WTC11 (cell line): ENCODE results near the gene STX2.

Experiments used
- CBFB ChIP-seq: sonication (generic); formaldehyde crosslinking; IDR thresholded peaks from 2 replicates; pipeline ENCODE4 v1.8.1; 2022; ENCODE audit warnings: mild to moderate bottlenecking, low read depth, missing genetic modification reagents
- CREB1 ChIP-seq: sonication (generic); formaldehyde crosslinking; IDR thresholded peaks from 2 replicates; pipeline ENCODE4 v1.8.0; 2023; ENCODE audit warnings: mild to moderate bottlenecking, missing genetic modification reagents
- ESRRA ChIP-seq: sonication (generic); formaldehyde crosslinking; IDR thresholded peaks from 2 replicates; pipeline ENCODE4 v1.8.1; 2022; ENCODE audit warnings: mild to moderate bottlenecking, missing genetic modification reagents, borderline replicate concordance
- GRHL2 ChIP-seq: fragments of 250-450 bp; sonication (Bioruptor Pico); IDR thresholded peaks from 2 replicates; pipeline ENCODE4 v1.8.0; 2022; ENCODE audit warnings: mild to moderate bottlenecking, moderate library complexity; ENCODE audit not compliant: insufficient replicate concordance, severe bottlenecking
- JUN ChIP-seq: sonication (generic); formaldehyde crosslinking; IDR thresholded peaks from 2 replicates; pipeline ENCODE4 v1.8.0; 2023; ENCODE audit warnings: mild to moderate bottlenecking, missing genetic modification reagents
- NR3C1 ChIP-seq: sonication (generic); formaldehyde crosslinking; conservative IDR thresholded peaks from 2 replicates; pipeline ENCODE4 v1.8.1; 2023; ENCODE audit warnings: low read depth, mild to moderate bottlenecking, missing genetic modification reagents
- TEAD4 ChIP-seq: sonication (generic); formaldehyde crosslinking; IDR thresholded peaks from 2 replicates; pipeline ENCODE4 v1.8.0; 2022; ENCODE audit warnings: mild to moderate bottlenecking, missing genetic modification reagents
- TF ChIP-seq, protein P1 (sequence below): sonication (generic); formaldehyde crosslinking; IDR thresholded peaks from 2 replicates; pipeline ENCODE4 v1.8.1; 2023; ENCODE audit warnings: mild to moderate bottlenecking, missing genetic modification reagents, borderline replicate concordance
- TF ChIP-seq, protein P2 (sequence below): fragments of 200-600 bp; IDR thresholded peaks from 2 replicates; pipeline ENCODE4 v1.8.0; 2022; ENCODE audit warnings: antibody characterized with exemption

DNA sequence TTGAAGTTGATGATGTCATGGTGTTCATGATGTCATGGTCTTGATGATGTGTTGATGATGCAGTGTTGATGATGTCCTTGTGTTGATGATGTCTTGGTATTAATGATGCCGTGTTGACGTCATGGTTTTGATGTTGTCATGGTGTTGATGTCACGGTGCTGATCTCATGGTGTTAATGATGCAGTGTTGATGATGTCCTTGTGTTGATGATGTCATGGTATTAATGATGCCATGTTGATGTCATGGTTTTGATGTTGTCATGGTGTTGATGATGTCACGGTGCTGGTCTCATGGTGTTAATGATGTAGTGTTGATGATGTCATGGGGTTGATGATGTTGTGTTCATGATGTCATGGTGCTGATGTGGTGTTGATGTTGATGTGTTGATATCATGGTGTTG, 75.0 kb downstream of the STX2 start:
- TF ChIP-seq, protein P1, sequence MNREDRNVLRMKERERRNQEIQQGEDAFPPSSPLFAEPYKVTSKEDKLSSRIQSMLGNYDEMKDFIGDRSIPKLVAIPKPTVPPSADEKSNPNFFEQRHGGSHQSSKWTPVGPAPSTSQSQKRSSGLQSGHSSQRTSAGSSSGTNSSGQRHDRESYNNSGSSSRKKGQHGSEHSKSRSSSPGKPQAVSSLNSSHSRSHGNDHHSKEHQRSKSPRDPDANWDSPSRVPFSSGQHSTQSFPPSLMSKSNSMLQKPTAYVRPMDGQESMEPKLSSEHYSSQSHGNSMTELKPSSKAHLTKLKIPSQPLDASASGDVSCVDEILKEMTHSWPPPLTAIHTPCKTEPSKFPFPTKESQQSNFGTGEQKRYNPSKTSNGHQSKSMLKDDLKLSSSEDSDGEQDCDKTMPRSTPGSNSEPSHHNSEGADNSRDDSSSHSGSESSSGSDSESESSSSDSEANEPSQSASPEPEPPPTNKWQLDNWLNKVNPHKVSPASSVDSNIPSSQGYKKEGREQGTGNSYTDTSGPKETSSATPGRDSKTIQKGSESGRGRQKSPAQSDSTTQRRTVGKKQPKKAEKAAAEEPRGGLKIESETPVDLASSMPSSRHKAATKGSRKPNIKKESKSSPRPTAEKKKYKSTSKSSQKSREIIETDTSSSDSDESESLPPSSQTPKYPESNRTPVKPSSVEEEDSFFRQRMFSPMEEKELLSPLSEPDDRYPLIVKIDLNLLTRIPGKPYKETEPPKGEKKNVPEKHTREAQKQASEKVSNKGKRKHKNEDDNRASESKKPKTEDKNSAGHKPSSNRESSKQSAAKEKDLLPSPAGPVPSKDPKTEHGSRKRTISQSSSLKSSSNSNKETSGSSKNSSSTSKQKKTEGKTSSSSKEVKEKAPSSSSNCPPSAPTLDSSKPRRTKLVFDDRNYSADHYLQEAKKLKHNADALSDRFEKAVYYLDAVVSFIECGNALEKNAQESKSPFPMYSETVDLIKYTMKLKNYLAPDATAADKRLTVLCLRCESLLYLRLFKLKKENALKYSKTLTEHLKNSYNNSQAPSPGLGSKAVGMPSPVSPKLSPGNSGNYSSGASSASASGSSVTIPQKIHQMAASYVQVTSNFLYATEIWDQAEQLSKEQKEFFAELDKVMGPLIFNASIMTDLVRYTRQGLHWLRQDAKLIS: no peak
- TF ChIP-seq, protein P2, sequence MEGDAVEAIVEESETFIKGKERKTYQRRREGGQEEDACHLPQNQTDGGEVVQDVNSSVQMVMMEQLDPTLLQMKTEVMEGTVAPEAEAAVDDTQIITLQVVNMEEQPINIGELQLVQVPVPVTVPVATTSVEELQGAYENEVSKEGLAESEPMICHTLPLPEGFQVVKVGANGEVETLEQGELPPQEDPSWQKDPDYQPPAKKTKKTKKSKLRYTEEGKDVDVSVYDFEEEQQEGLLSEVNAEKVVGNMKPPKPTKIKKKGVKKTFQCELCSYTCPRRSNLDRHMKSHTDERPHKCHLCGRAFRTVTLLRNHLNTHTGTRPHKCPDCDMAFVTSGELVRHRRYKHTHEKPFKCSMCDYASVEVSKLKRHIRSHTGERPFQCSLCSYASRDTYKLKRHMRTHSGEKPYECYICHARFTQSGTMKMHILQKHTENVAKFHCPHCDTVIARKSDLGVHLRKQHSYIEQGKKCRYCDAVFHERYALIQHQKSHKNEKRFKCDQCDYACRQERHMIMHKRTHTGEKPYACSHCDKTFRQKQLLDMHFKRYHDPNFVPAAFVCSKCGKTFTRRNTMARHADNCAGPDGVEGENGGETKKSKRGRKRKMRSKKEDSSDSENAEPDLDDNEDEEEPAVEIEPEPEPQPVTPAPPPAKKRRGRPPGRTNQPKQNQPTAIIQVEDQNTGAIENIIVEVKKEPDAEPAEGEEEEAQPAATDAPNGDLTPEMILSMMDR: no peak
- TF ChIP-seq CREB1 (no peak), ESRRA (no peak), JUN (CRISPR knock-in tag) (no peak), NR3C1 (CRISPR knock-in tag) (no peak), CBFB (CRISPR knock-in tag) (no peak), GRHL2 (CRISPR knock-in tag) (no peak), TEAD4 (no peak)
